GM19193 (cell line): ENCODE results near the gene TICRR.

Experiments used
- POLR2A ChIP-seq: IDR thresholded peaks from 4 replicates; pipeline ENCODE4 v1.6.1; 2011; ENCODE audit not compliant: insufficient read depth, insufficient read length; ENCODE audit errors: extremely low read depth

Gene TICRR

DNA sequence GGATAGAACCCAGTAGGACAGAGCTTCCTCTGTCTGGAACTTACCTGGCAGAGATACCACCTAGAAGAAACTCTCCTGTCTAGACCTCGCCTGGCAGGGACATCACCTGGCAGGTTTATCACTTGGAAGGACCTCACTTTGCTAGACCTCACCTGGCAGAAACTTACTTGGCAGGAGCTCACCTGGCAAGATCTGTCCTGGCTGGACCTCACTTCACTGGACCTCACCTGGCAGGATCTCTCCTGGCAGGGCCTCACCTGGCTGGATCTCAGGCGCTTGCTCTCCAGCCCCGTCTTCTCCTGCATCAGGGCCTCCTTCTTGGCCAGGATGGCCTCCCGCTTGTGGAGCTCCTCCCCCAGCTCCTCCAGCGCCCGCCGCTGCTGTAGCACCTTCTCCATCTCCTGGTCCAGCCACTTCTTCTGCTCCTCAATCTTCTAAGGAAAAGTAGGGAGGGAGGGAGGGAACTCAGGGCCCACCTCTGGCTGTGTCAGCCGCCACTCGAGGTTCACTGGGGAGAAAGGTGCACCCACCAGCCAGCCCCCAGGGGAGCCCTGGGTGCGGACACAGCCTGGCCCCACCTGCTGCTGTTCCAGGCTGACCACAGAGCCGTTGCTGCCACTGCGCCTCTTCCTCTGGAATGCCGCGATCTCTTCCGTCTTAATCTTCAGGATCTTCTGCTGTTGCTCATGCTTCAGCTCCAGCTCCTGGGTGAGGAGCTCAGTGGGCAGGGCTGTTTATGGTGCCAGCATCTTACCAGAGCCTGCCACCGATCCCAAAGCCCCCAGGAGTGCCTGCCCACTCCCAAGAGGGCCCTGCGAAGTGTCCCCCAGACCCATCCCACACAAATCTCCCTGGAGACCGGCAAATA is 57.5 kb downstream of the TICRR start:
- TF ChIP-seq POLR2A = no peak

GRCh38 chr15:89633585-89633984 is 58.3 kb downstream of the TICRR start:
- no peak for TF ChIP-seq POLR2A

- no peak for TF ChIP-seq POLR2A
Observed at GRCh38 chr15:89640245-89640644, 65.0 kb downstream of the TICRR start.

DNA sequence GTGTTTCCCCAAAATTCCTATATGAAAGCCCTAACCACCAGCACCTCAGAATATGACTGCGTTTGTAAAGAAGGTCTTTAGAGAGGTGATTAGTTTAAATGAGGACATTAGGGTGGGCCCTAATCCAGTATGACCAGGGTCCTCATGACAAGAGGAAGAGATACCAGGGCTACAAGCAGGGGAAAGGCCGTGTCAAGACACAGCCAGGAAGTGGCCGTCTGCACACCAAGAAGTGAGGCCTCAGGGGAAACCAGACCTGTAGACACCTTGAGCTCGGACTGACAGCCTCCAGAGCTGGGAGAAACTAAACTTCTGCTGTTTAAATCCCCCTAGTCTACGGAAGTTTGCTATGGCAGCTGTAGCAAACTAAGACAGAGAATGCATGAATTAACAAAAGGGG is 65.8 kb downstream of the TICRR start:
- TF ChIP-seq POLR2A = no peak

GRCh38 chr15:89642106-89642505 is 66.8 kb downstream of the TICRR start:
- no peak for TF ChIP-seq POLR2A

DNA sequence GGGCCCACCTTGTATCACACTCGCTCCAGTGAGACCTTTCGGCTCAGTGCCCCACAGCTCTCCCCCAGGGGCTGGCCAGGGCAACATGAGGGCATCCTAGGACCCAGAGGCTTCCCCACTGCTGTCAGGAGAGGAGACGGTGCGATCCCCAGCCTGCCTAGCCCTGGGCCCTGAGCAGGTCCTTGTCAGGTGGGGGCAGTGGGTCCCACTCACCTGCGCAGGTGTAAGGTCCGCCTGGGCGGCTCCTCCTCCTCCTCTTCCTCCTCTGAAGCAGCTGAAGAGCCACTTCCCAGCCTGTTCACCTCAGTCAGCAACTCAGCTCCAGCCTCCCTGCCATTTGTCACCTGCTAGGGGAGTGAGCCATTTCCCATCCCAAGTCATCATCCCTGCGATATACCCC is 70.4 kb downstream of the TICRR start:
- no peak for TF ChIP-seq POLR2A

DNA sequence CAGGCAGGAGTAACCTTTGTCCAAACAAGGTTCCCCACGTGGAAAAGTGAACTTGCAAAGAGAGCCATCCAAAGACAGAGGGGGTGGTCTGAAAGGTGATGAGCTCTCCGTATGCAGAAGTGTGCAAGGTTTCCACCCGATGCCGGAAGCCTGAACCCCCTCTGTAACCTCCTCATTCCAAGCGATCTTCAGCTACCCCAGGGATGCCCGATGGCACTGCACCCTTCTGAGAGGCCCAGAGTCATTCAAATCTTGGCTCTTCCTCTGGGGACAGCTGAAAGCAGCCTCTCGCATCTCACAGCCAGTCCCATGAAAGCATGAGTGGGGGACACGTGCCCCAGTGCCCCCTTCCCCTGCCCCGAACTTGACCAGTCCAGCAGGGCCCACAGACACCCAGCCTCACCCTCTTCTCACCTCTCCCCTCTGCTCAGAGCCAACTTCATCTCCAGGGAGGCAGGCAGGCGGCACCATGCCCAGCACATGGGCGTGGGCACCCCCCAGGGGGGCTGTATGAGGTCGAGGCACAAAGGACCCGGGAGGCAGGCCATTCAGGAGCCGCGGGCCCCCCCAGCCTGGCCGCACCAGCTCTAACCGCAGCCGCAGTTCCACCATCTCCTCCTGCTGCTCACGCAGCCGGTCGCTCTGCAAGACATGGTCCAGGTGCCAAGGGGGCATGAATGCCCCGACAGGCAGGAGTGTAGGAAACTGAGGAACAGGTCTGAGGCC is 71.3 kb downstream of the TICRR start:
- TF ChIP-seq POLR2A = no peak

- TF ChIP-seq POLR2A = no peak
Observed at GRCh38 chr15:89647191-89647851, 72.1 kb downstream of the TICRR start.

DNA sequence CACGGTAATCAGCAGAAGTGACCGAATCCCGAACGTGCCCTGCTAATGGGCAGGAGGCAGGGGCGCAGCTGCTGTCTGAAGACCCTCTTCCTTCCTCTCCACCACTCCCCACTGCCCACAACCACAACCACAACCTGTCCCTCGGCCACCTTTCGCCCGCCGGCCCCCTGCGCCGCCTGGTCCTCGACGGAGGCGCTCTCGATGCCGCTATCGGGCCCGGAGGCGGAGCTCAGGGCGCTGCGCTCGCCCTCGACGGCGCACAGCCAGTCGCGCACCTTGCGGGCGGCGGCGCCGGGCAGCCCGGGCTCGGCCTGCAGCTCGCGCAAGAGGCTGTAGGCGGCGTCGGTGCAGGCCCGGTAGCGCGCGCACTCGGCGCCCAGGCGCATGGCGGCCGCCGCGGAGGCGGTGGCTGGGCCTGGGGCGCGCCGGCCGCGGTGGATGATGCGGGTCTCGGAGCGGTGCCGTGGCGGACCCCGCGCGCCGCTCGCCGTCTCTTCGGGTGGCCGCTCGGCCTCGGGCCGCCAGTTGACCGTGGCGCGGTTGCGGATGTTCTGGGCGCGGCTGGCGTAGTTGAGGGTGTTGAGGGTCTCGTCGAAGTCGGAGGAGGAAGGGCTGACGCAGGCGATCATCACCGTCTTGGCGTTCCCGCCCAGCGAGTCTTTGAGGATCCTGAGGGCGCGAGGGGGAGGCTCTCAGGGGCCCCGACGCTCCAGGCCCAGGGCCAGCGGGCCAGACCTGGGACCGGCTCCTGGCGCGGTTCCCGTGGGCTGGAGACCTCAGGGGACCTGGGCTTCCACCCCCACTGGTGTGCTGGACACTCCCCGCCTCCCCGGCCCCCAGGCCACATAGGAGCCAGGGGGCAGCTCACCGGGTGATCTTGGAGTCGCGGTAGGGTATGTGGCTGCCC is 73.1 kb downstream of the TICRR start:
- no peak for TF ChIP-seq POLR2A

DNA sequence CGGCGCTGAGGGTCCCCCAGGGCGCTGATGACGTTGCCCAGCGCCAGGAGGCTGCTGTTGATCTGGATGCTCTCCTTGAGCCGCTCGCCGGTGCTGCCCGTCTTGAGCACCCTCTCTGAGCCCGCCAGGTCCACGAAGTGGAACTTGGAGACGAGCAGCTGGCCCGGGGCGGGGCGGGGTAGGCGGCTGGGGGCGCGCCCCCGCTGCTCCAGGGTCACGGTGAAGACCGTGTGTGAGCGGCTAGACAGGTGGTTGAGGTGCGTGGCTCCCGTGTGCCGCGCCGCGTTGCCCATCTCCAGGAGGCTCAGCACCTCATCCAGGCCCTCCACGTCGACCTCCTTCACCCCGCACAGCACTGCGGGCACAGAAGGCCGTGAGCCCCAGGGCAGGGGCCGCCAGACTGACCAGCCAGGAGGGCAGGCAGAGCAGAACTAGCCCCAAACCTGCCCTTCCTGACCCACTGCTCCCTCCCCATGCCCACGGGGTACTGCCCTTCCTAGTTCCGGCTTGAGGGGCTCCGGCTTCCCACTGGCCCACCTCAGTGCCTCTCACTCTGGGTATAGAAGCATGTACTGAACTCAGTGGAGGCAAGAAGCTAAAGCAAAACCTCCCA is 73.8 kb downstream of the TICRR start:
- TF ChIP-seq POLR2A = no peak

DNA sequence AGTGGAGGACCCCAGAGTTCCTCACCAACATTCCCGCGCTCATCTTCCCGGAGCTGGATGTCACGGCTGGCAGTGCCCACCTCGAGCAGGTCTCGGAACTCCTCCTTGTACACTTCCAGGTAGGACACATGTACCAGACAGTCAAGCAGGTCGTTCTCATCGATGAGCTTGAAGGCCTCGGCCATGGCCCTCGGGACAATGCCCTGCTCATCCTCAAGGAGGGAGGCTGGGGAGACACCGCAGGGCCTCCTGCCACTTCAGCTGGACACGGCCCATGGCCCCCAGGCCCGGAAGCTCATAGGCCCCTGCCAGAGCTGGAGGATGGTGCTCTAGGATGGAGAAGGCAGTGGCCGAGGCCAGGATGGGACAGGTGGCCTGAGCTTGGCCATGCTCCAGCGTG is 74.4 kb downstream of the TICRR start:
- TF ChIP-seq POLR2A = no peak

DNA sequence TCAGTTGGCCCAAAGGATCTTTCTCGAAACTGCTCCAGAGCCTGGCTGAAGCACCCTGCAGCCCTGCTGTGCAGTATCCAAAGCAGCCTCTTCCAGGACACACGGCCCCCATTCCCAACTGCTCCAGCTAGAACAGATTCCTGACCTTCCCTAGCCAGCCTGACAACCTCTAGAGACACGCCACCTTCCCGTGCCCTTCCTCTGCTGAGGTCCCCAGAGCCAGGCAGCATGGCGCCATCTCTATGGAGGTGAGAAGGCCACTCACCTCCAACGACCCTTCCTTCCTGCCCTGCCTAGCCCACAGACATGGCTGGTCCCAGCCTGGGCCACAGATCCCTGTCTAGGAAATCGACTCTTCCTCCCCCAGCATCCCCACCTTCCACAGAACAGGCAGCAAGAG is 76.9 kb downstream of the TICRR start:
- TF ChIP-seq POLR2A = no peak

GRCh38 chr15:89652666-89653065 is 77.4 kb downstream of the TICRR start:
- no peak for TF ChIP-seq POLR2A

- no peak for TF ChIP-seq POLR2A
Observed at GRCh38 chr15:89653578-89653977, 78.3 kb downstream of the TICRR start.
